Dermis blood vessel endothelial cell (primary cell): ENCODE measurements around the gene FGG. TPM values are rescaled to one million over a fixed set of nuclear protein-coding genes. Genes with fewer than 3 reads are reported as not detected.

Experiments used
- total RNA-seq: library from RNA; depleted of rRNA; stranded (reverse); fragments of >200 nt; gene quantifications from 2 replicates; pipeline ENCODE4 v1.2.3, GENCODE V29; 2014

FGG gene
- total RNA-seq, 1 donor from 2014 or later: not detected

Other genes with a start within 250 kb of the FGG start
- 0.17 and 8.3 TPM in 2 replicates for gene DCHS2, start 120.9 kb downstream of the FGG start, total RNA-seq
- 70.3 and 124 TPM in 2 replicates for gene PLRG1, start 62.3 kb downstream of the FGG start, total RNA-seq
- not detected in 2 replicates for gene FGB, start 49.6 kb downstream of the FGG start, total RNA-seq
- not detected in 2 replicates for gene FGA, start 21.9 kb downstream of the FGG start, total RNA-seq
- not detected in 2 replicates for gene LRAT, start 131.3 kb upstream of the FGG start, total RNA-seq
- gene RBM46, start 168.6 kb upstream of the FGG start, total RNA-seq: 0.70 TPM in 1 of 2 replicates, not detected in the other